HepG2 (cell line): ENCODE results near the gene ZNF749. TPM values are rescaled to one million over a fixed set of nuclear protein-coding genes. Genes with fewer than 3 reads are reported as not detected.
A peak's percentile ranks its signal among the peaks of the same experiment; 100 is the strongest.

Source experiments
- GATAD2A ChIP-seq: IDR thresholded peaks from 2 replicates; pipeline ENCODE4 v1.6.1; 2016
- GPN1 ChIP-seq: sonication (generic); formaldehyde crosslinking; IDR thresholded peaks from 2 replicates; pipeline ENCODE4 v1.5.1; 2020; ENCODE audit warnings: missing genetic modification reagents, borderline replicate concordance
- KLF11 ChIP-seq: IDR thresholded peaks from 2 replicates; pipeline ENCODE4 v1.6.1; 2016; ENCODE audit warnings: missing compliant biosample characterization
- KLF13 ChIP-seq: sonication (generic); formaldehyde crosslinking; IDR thresholded peaks from 2 replicates; pipeline ENCODE4 v1.4.0; 2020; ENCODE audit warnings: mild to moderate bottlenecking, missing genetic modification reagents
- MAZ ChIP-seq, 2 experiments: sonication (generic) in 1 of 2; formaldehyde crosslinking in 1 of 2; IDR thresholded peaks; 2 replicates each; pipeline versions ENCODE4 v1.5.0 to v1.6.1; 2012 to 2020; ENCODE audit warnings: low read depth in 2 of 2, mild to moderate bottlenecking in 2 of 2, borderline replicate concordance in 1 of 2, improper control_type of control experiment in 1 of 2, low read length in 1 of 2, missing genetic modification reagents in 1 of 2, moderate library complexity in 1 of 2
- NFRKB ChIP-seq: fragments of 450-650 bp; IDR thresholded peaks from 2 replicates; pipeline ENCODE4 v1.6.1; 2017
- NONO ChIP-seq, 2 experiments: fragments of 450-650 bp in 1 of 2; sonication (generic) in 1 of 2; formaldehyde crosslinking in 1 of 2; IDR thresholded peaks in 1 of 2; conservative IDR thresholded peaks in 1 of 2; 2 replicates each; pipeline versions ENCODE4 v1.6.1 to v1.8.0; 2017 to 2022; ENCODE audit warnings: mild to moderate bottlenecking in 1 of 2, missing genetic modification reagents in 1 of 2, moderate library complexity in 1 of 2
- RARG ChIP-seq: sonication (generic); formaldehyde crosslinking; IDR thresholded peaks from 2 replicates; pipeline ENCODE4 v1.4.0; 2020; ENCODE audit warnings: low read depth, mild to moderate bottlenecking, missing genetic modification reagents
- RORA ChIP-seq: sonication (generic); formaldehyde crosslinking; IDR thresholded peaks from 2 replicates; pipeline ENCODE4 v1.5.0; 2020; ENCODE audit warnings: mild to moderate bottlenecking, missing genetic modification reagents, moderate library complexity
- SAFB2 ChIP-seq: sonication (generic); formaldehyde crosslinking; IDR thresholded peaks from 2 replicates; pipeline ENCODE4 v1.5.1; 2020; ENCODE audit warnings: missing genetic modification reagents, low read depth, mild to moderate bottlenecking, borderline replicate concordance
- SIN3B ChIP-seq: fragments of 150-350 bp; IDR thresholded peaks from 2 replicates; pipeline ENCODE4 v1.6.1; 2014; ENCODE audit warnings: low read length
- SMAD3 ChIP-seq: sonication (generic); formaldehyde crosslinking; IDR thresholded peaks from 2 replicates; pipeline ENCODE4 v1.4.0; 2020; ENCODE audit warnings: missing genetic modification reagents
- SP4 ChIP-seq: sonication (generic); formaldehyde crosslinking; IDR thresholded peaks from 2 replicates; pipeline ENCODE4 v1.8.1; 2023; ENCODE audit warnings: mild to moderate bottlenecking, missing genetic modification reagents
- SYNCRIP ChIP-seq: fragments of 200-400 bp; formaldehyde crosslinking; IDR thresholded peaks from 2 replicates; pipeline ENCODE4 v1.6.1; 2018; ENCODE audit warnings: mild to moderate bottlenecking, low read depth, low read length; ENCODE audit not compliant: insufficient read depth
- TBP ChIP-seq: sonication (generic); formaldehyde crosslinking; IDR thresholded peaks from 2 replicates; pipeline ENCODE4 v1.5.0; 2020; ENCODE audit warnings: missing genetic modification reagents
- ZKSCAN1 ChIP-seq: fragments of 150-350 bp; IDR thresholded peaks from 2 replicates; pipeline ENCODE4 v1.6.1; 2014; ENCODE audit warnings: low read length
- ZNF136 ChIP-seq: sonication (generic); formaldehyde crosslinking; IDR thresholded peaks from 2 replicates; pipeline ENCODE4 v1.8.1; 2022; ENCODE audit warnings: low read depth, mild to moderate bottlenecking, moderate library complexity, missing genetic modification reagents
- ZNF383 ChIP-seq: sonication (generic); formaldehyde crosslinking; IDR thresholded peaks from 2 replicates; pipeline ENCODE4 v1.4.0; 2020; ENCODE audit warnings: missing genetic modification reagents, mild to moderate bottlenecking, borderline replicate concordance
- ZNF562 ChIP-seq: sonication (generic); formaldehyde crosslinking; IDR thresholded peaks from 2 replicates; pipeline ENCODE4 v1.8.0; 2022; ENCODE audit warnings: missing genetic modification reagents, borderline replicate concordance
- ZNF644 ChIP-seq: IDR thresholded peaks from 2 replicates; pipeline ENCODE4 v1.6.1; 2016; ENCODE audit warnings: low read depth
- ZNF780A ChIP-seq: sonication (generic); formaldehyde crosslinking; IDR thresholded peaks from 2 replicates; pipeline ENCODE4 v1.8.0; 2022; ENCODE audit warnings: mild to moderate bottlenecking, missing genetic modification reagents, moderate library complexity
- ZSCAN29 ChIP-seq: sonication (generic); formaldehyde crosslinking; conservative IDR thresholded peaks from 2 replicates; pipeline ENCODE4 v1.4.0; 2020; ENCODE audit warnings: mild to moderate bottlenecking, missing genetic modification reagents
- polyA plus RNA-seq, 8 experiments: library from polyadenylated mRNA; depleted of rRNA in 3 of 8; stranded (reverse) in 7 of 8; unstranded in 1 of 8; fragments of >200 nt; fragmentation: Illumina TruSeq in 4 of 8; extraction: Trizol in 4 of 8; gene quantifications; 2 replicates each; pipeline versions ENCODE4 v1.2.1 to v1.2.3, GENCODE V29; 2011 to 2016; ENCODE audit warnings: low read depth in 4 of 8, missing spikeins in 1 of 8, mixed read lengths in 1 of 8; ENCODE audit not compliant: insufficient read depth in 1 of 8
- total RNA-seq, 5 experiments: library from RNA; depleted of rRNA; stranded (reverse); fragments of >200 nt; fragmentation: Illumina TruSeq; extraction: Trizol; gene quantifications; 2 replicates each; pipeline ENCODE4 v1.2.3, GENCODE V29; 2016; ENCODE audit warnings: low read depth in 1 of 5
- TF ChIP-seq, protein P1 (sequence below): sonication (generic); formaldehyde crosslinking; IDR thresholded peaks from 2 replicates; pipeline ENCODE4 v1.5.1; 2020; ENCODE audit warnings: missing genetic modification reagents, mild to moderate bottlenecking, borderline replicate concordance
- TF ChIP-seq, protein P2 (sequence below), 2 experiments: sonication (generic) in 1 of 2; formaldehyde crosslinking in 1 of 2; IDR thresholded peaks; 2 replicates each; pipeline versions ENCODE4 v1.4.0 to v1.6.1; 2018 to 2020; ENCODE audit warnings: missing genetic modification reagents in 2 of 2, borderline replicate concordance in 1 of 2, low read depth in 1 of 2, mild to moderate bottlenecking in 1 of 2, missing biosample characterization in 1 of 2
- TF ChIP-seq, protein P3 (sequence below): sonication (generic); formaldehyde crosslinking; IDR thresholded peaks from 2 replicates; pipeline ENCODE4 v1.4.0; 2020; ENCODE audit warnings: missing genetic modification reagents; ENCODE audit errors: not compliant biosample characterization
- TF ChIP-seq, protein P4 (sequence below): IDR thresholded peaks from 2 replicates; pipeline ENCODE4 v1.6.1; 2016; ENCODE audit warnings: missing genetic modification reagents, missing compliant biosample characterization

ZNF749 gene
- total and polyA plus RNA-seq, 2 of the 13 experiments (the other 11 are each of a cell fraction or from before 2014, with no cell fraction given): 18.9 to 21.0 TPM

DNA sequence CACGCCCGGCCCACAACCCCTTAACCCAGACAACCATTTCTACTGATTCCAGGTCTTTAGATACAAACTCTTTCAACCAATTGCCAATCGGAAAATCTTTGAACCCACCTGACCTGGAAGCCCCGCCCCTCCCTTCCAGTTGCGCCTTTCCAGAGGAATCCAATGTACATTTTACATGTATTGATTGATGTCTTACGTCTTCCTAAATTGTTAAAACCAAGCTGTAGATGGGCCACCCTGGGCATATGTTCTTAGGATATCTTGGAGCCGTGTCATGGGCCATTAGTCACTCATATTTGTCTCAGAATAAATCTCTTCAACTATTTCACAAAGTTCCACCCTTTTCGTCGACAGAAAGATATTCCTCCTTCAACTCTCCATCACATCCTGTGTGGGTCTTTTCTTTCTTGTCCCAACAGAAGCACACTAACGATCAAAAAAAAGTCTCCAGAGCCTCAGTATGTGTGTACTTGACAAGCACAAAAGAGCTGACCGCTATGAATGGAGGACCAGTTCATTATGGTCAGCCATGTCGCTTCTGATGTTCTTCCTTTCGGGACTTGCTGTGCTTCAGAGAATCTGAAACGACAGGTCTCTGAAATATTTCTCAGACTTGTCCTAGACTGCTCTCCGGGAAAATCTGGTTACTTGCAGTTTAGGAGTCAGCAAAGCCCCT is 601 bp upstream of the ZNF749 start (continued):
- no peak for TF ChIP-seq RORA
- no peak for TF ChIP-seq SYNCRIP
- TF ChIP-seq GPN1 (CRISPR knock-in tag): no peak
- 0 out of 2 replicates have a peak, but pooled peaks have one; percentile 33 for TF ChIP-seq RARG
- TF ChIP-seq NONO (IDR thresholded peaks at IDR 0.05): no peak
- TF ChIP-seq NONO (CRISPR knock-in tag; conservative IDR thresholded peaks at IDR 0.05): no peak; the same call in 1 of the 2 replicates
- TF ChIP-seq ZKSCAN1: no peak
- TF ChIP-seq ZNF136 (CRISPR knock-in tag): no peak
- TF ChIP-seq KLF11: no peak
- no peak for TF ChIP-seq KLF13 (CRISPR knock-in tag)
- TF ChIP-seq SAFB2 (CRISPR knock-in tag): no peak
- TF ChIP-seq TBP (CRISPR knock-in tag): 0 out of 2 replicates have a peak, but pooled peaks have one; percentile 57
- TF ChIP-seq, protein P1, sequence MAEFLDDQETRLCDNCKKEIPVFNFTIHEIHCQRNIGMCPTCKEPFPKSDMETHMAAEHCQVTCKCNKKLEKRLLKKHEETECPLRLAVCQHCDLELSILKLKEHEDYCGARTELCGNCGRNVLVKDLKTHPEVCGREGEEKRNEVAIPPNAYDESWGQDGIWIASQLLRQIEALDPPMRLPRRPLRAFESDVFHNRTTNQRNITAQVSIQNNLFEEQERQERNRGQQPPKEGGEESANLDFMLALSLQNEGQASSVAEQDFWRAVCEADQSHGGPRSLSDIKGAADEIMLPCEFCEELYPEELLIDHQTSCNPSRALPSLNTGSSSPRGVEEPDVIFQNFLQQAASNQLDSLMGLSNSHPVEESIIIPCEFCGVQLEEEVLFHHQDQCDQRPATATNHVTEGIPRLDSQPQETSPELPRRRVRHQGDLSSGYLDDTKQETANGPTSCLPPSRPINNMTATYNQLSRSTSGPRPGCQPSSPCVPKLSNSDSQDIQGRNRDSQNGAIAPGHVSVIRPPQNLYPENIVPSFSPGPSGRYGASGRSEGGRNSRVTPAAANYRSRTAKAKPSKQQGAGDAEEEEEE: no peak
- 0 out of 2 replicates have a peak, but pooled peaks have one; percentile 47 for TF ChIP-seq ZSCAN29 (CRISPR knock-in tag)
- TF ChIP-seq SIN3B: no peak
- 0 out of 2 replicates have a peak, but pooled peaks have one; percentile 37 for TF ChIP-seq ZNF644
- no peak for TF ChIP-seq ZNF562 (CRISPR knock-in tag)
- no peak for TF ChIP-seq NFRKB
- TF ChIP-seq SP4 (CRISPR knock-in tag): no peak; the same call in 1 of the 2 replicates
- TF ChIP-seq, protein P2, sequence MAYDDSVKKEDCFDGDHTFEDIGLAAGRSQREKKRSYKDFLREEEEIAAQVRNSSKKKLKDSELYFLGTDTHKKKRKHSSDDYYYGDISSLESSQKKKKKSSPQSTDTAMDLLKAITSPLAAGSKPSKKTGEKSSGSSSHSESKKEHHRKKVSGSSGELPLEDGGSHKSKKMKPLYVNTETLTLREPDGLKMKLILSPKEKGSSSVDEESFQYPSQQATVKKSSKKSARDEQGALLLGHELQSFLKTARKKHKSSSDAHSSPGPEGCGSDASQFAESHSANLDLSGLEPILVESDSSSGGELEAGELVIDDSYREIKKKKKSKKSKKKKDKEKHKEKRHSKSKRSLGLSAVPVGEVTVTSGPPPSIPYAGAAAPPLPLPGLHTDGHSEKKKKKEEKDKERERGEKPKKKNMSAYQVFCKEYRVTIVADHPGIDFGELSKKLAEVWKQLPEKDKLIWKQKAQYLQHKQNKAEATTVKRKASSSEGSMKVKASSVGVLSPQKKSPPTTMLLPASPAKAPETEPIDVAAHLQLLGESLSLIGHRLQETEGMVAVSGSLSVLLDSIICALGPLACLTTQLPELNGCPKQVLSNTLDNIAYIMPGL (CRISPR knock-in tag; IDR thresholded peaks at IDR 0.05; ENCODE audit: borderline replicate concordance in 1 of 2, low read depth in 1 of 2): no peak
- TF ChIP-seq, protein P3, sequence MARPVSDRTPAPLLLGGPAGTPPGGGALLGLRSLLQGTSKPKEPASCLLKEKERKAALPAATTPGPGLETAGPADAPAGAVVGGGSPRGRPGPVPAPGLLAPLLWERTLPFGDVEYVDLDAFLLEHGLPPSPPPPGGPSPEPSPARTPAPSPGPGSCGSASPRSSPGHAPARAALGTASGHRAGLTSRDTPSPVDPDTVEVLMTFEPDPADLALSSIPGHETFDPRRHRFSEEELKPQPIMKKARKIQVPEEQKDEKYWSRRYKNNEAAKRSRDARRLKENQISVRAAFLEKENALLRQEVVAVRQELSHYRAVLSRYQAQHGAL (CRISPR knock-in tag): no peak
- no peak for TF ChIP-seq SMAD3 (CRISPR knock-in tag)
- 0 out of 2 replicates have a peak, but pooled peaks have one; percentile 59 for TF ChIP-seq ZNF383 (CRISPR knock-in tag)
- no peak for TF ChIP-seq MAZ (IDR thresholded peaks at IDR 0.05; ENCODE audit: borderline replicate concordance, low read depth, low read length)
- no peak for TF ChIP-seq MAZ (CRISPR knock-in tag; IDR thresholded peaks at IDR 0.05; ENCODE audit: low read depth)
- no peak for TF ChIP-seq GATAD2A
- TF ChIP-seq ZNF780A (CRISPR knock-in tag): no peak
- TF ChIP-seq, protein P4, sequence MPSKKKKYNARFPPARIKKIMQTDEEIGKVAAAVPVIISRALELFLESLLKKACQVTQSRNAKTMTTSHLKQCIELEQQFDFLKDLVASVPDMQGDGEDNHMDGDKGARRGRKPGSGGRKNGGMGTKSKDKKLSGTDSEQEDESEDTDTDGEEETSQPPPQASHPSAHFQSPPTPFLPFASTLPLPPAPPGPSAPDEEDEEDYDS (CRISPR knock-in tag): no peak
